Heart left ventricle (tissue), 16 donors: ENCODE data around the gene CUX1. TPM values are rescaled to one million over a fixed set of nuclear protein-coding genes. Genes with fewer than 3 reads are reported as not detected.

Source experiments
- ATAC-seq, 4 donors: fragments of 200-7000 bp; cut with Tn5 transposase; one replicate each; pipeline ENCODE4 v1.9.1; 2020 to 2022; ENCODE audit warnings: moderate library complexity in 4 of 4, mild to moderate bottlenecking in 3 of 4, moderate number of reproducible peaks in 1 of 4
- DNase-seq, 5 donors: peaks; one replicate each; pipeline ENCODE4 v3.0.0-alpha.2; 2020
- H3K27ac ChIP-seq, 12 donors: fragments of 200-600 bp; sonication (generic) in 4 of 12; one replicate each; pipeline versions ENCODE4 v1.5.0 to v1.8.0; 2016 to 2022; ENCODE audit warnings: mild to moderate bottlenecking in 2 of 12
- H3K27me3 ChIP-seq, 9 donors: fragments of 200-600 bp; sonication (generic) in 2 of 9; one replicate each; pipeline versions ENCODE4 v1.5.1 to v1.8.0; 2016 to 2022; ENCODE audit warnings: mild to moderate bottlenecking in 3 of 9
- H3K36me3 ChIP-seq, 9 donors: fragments of 200-600 bp; sonication (generic) in 2 of 9; one replicate each; pipeline versions ENCODE4 v1.5.0 to v1.8.0; 2018 to 2022; ENCODE audit warnings: mild to moderate bottlenecking in 2 of 9
- H3K4me1 ChIP-seq, 12 donors: fragments of 200-600 bp; sonication (generic) in 4 of 12; one replicate each; pipeline versions ENCODE4 v1.5.0 to v1.8.0; 2016 to 2022; ENCODE audit warnings: mild to moderate bottlenecking in 3 of 12
- H3K4me3 ChIP-seq, 12 donors: fragments of 200-600 bp; sonication (generic) in 4 of 12; one replicate each; pipeline versions ENCODE4 v1.5.0 to v1.8.0; 2017 to 2022; ENCODE audit warnings: mild to moderate bottlenecking in 9 of 12, moderate library complexity in 4 of 12
- H3K9me3 ChIP-seq, 12 donors: fragments of 200-600 bp; sonication (generic) in 4 of 12; one replicate each; pipeline versions ENCODE4 v1.5.0 to v1.8.0; 2016 to 2022; ENCODE audit warnings: mild to moderate bottlenecking in 1 of 12
- CTCF ChIP-seq, 12 donors: fragments of 200-600 bp; sonication (generic) in 4 of 12; IDR thresholded peaks; one replicate each; pipeline versions ENCODE4 v1.5.0 to v1.8.0; 2018 to 2022; ENCODE audit warnings: antibody characterized with exemption in 12 of 12, mild to moderate bottlenecking in 5 of 12
- POLR2A ChIP-seq, 2 donors: fragments of 450-650 bp; IDR thresholded peaks; one replicate each; pipeline ENCODE4 v1.6.1; 2017; ENCODE audit warnings: antibody characterized with exemption in 2 of 2, mild to moderate bottlenecking in 2 of 2, moderate library complexity in 2 of 2
- WGBS, 4 donors: extraction: QIAGEN DNeasy Blood & Tissue Kit in 2 of 4; methylation state at CpG; one replicate each; pipeline versions ENCODE4 v1.1.5 to v1.1.7; 2013 to 2018; 5-methylcytosine and 5-hydroxymethylcytosine counted together
- intact Hi-C, 10 donors: fragments of 100-400 bp; cut with DNase I; formaldehyde crosslinking; loops; one replicate each; pipeline versions ENCODE4 v1.11.1 to v1.14.2; 2022
- long read RNA-seq, 3 donors: library from polyadenylated mRNA; unstranded; transcript quantifications; one replicate each; pipeline ENCODE4 v2.0.0, GENCODE V29; 2020 to 2021
- polyA plus RNA-seq, 2 donors: library from polyadenylated mRNA; stranded (reverse); fragments of 200-250 nt; gene quantifications; one replicate each; pipeline ENCODE4 v1.2.3, GENCODE V29; 2013
- total RNA-seq, 9 donors: library from RNA; depleted of rRNA in 2 of 9; stranded (reverse); fragments of >200 nt in 2 of 9; fragmentation: NEBNext Ultra II Directional in 3 of 9; extraction: Animal tissue kit (Norgen Biotek cat#: 25700) in 3 of 9; gene quantifications; one replicate each; pipeline versions ENCODE4 v1.1.0 to v1.2.4, GENCODE V29; 2016 to 2023
- donor health status: ischemic (EF 13 %, LVEDD 7.1; RV severe dilation, severe dysfunction).
- donor health status: healthy with polysubstance abuse.
- donor health status: DM: no; HTN: yes; CAD: no.
- donor health status: DM: no; HTN: no; CAD: no.
- donor health status: ischemic (EF 25% LVEDD 6.9; RV normal size, moderate dysfunction).
- donor health status: ischemic (EF 25% LVEDD 5.7; RV mildly dilated, moderate dysfunction).
- donor health status: healthy.
- donor health status: DM: yes; HTN: yes; CAD: no.
- donor health status: ischemic (EF 35%, LVEDD 5.7; RV mildly dilated, moderate dysfunction).
- donor health status: nonischemic (EF 11% LVEDD 7.7; RV severe dilation, severe dysfunction).
- donor health status: DM: yes; HTN: yes; CAD: no.
- donor health status: PGD.
- donor health status: ischemic (EF 29% LVEDD 5.4; RV normal size, mild dysfunction).
- donor health status: nonischemic (EF 23%, LVEDD 6.1; RV moderate dilation, normal function).

Gene CUX1
- total RNA-seq (100 to 1,000 TPM in 8 of 9 donors, 10 to 100 TPM in 1; 96.5 to 173 (median 127) TPM), polyA plus RNA-seq (10 to 100 TPM; 51.9 to 64.7 TPM)
- long read RNA-seq, donor 1, transcript CUX1-202 (23 exons, 2,931 nt) = major isoform, 10 of 68 reads
- long read RNA-seq, donor 1, partial matches to known transcripts = 32 of 68 reads
- long read RNA-seq, donor 1, other reads (novel, unspliced or antisense) = 22 of 68 reads
- long read RNA-seq, donor 2, transcript CUX1-202 (23 exons, 2,931 nt) = major isoform, 27 of 66 reads
- long read RNA-seq, donor 2, partial matches to known transcripts = 11 of 66 reads
- long read RNA-seq, donor 2, other reads (novel, unspliced or antisense) = 23 of 66 reads
- long read RNA-seq, donor 3, transcript CUX1-202 (23 exons, 2,931 nt) = major isoform, 6 of 90 reads
- long read RNA-seq, donor 3, partial matches to known transcripts = 56 of 90 reads
- long read RNA-seq, donor 3, other reads (novel, unspliced or antisense) = 27 of 90 reads

- H3K27me3 ChIP-seq = no peaks in the 10 kb centered on the region
- WGBS, 4 donors = 8 to 29% (median 18%) methylated on average over 13 to 49 of the region's 49 CpGs
- no peak for TF ChIP-seq CTCF (IDR thresholded peaks at IDR 0.05)
- TF ChIP-seq POLR2A (IDR thresholded peaks at IDR 0.05) = no peak
- peak in 2 of 5 donors; percentile 15 to 76 for DNase-seq
- no peaks in the 10 kb centered on the region for H3K36me3 ChIP-seq
- H3K27ac ChIP-seq = peak within 1 kb of the TSS in 11 of 12 donors; percentile 57 to 90 (median 79)
- peaks cover 0 to 58% (median 31%) of the 10 kb centered on the region in 12 donors for H3K4me1 ChIP-seq
- ATAC-seq = peak; percentile 5 to 33 (median 16)
- H3K9me3 ChIP-seq = no peaks in the 10 kb centered on the region
- H3K4me3 ChIP-seq = peak within 1 kb of the TSS; percentile 59 to 96 (median 88)
- intact Hi-C loops = loop anchor here in 9 of 10 donors (2.0 to 10.0 kb wide), 12 partner anchors 40 to 420 kb away; no protein-coding TSS in a partner anchor
These were observed at the start of gene CUX1 for GRCh38 chr7:101817471-101818286. Gene CUX1, plus strand, starts transcription at chr7:101817626. Its CDS starts 14 bp downstream, at chr7:101817640.

GRCh38 chr7:101768280-101768679 lies 49.1 kb upstream of the CUX1 start:
- ATAC-seq (no peak), DNase-seq (no peak)
- Histone ChIP-seq H3K36me3 (no peaks in the 10 kb centered on the region), H3K4me3 (no peak overlapping the region), H3K9me3 (no peaks in the 10 kb centered on the region), H3K27ac (no peak overlapping the region), H3K4me1 (no peaks in the 10 kb centered on the region), H3K27me3 (peaks cover 0 to 12% (median 0%) of the 10 kb centered on the region in 9 donors)
- TF ChIP-seq CTCF (IDR thresholded peaks at IDR 0.05) = no peak
- TF ChIP-seq POLR2A (IDR thresholded peaks at IDR 0.05) = no peak
- intact Hi-C loops = no loop called here
- 85 to 91% (median 90%) methylated on average over 7 of the region's 7 CpGs for WGBS, 4 donors

GRCh38 chr7:101770466-101770865 lies 47.0 kb upstream of the CUX1 start:
- TF ChIP-seq CTCF (IDR thresholded peaks at IDR 0.05) = no peak
- no peak for TF ChIP-seq POLR2A (IDR thresholded peaks at IDR 0.05)
- no peak overlapping the region for H3K27ac ChIP-seq
- 90 to 99% (median 93%) methylated on average over 4 of the region's 4 CpGs for WGBS, 4 donors

More at GRCh38 chr7:101770466-101770865, 47.0 kb upstream of the CUX1 start:
- Histone ChIP-seq H3K27me3 (peaks cover 0 to 24% (median 0%) of the 10 kb centered on the region in 9 donors), H3K9me3 (no peaks in the 10 kb centered on the region), H3K4me1 (no peaks in the 10 kb centered on the region), H3K36me3 (no peaks in the 10 kb centered on the region), H3K4me3 (no peak overlapping the region)
- intact Hi-C loops = no loop called here
- ATAC-seq (no peak), DNase-seq (no peak)
